DND-41 (cell line): ENCODE measurements around the gene PARP6.

Experiments used
- ATAC-seq: fragments of 200-7000 bp; cut with Tn5 transposase; 3 replicates; pipeline ENCODE4 v1.9.1; 2021; ENCODE audit warnings: low read depth; ENCODE audit not compliant: insufficient read depth
- DNase-seq: peaks from one replicate; pipeline ENCODE4 v3.0.0-alpha.2; 2020
- H2AFZ ChIP-seq: 2 replicates; pipeline ENCODE4 v1.6.0; 2012; ENCODE audit warnings: low read depth, low read length
- H3K27ac ChIP-seq: 2 replicates; pipeline ENCODE4 v1.5.1; 2012; ENCODE audit warnings: low read length, inconsistent platforms
- H3K27me3 ChIP-seq: fragments of 200-600 bp; sonication (generic); 2 replicates; pipeline ENCODE4 v1.6.0; 2012; ENCODE audit warnings: low read length, mild to moderate bottlenecking, inconsistent platforms; ENCODE audit not compliant: insufficient read depth, poor library complexity
- H3K36me3 ChIP-seq: 2 replicates; pipeline ENCODE4 v1.5.1; 2012; ENCODE audit warnings: low read length, inconsistent platforms; ENCODE audit not compliant: insufficient read depth
- H3K4me1 ChIP-seq: 2 replicates; pipeline ENCODE4 v1.5.1; 2012; ENCODE audit warnings: mild to moderate bottlenecking, low read length; ENCODE audit not compliant: insufficient read depth
- H3K4me2 ChIP-seq: 2 replicates; pipeline ENCODE4 v1.6.0; 2012; ENCODE audit warnings: mild to moderate bottlenecking, moderate library complexity, low read length, inconsistent platforms; ENCODE audit not compliant: insufficient read depth
- H3K4me3 ChIP-seq, 2 experiments: fragments of 200-600 bp in 1 of 2; shearing (Covaris generic) in 1 of 2; 2 replicates each; pipeline ENCODE4 v1.5.1; 2012 to 2016; ENCODE audit warnings: inconsistent platforms in 2 of 2, low read length in 2 of 2, mild to moderate bottlenecking in 2 of 2, low read depth in 1 of 2, moderate library complexity in 1 of 2
- H3K79me2 ChIP-seq: 2 replicates; pipeline ENCODE4 v1.6.0; 2012; ENCODE audit warnings: low read length, inconsistent platforms; ENCODE audit not compliant: insufficient read depth
- H3K9ac ChIP-seq: 2 replicates; pipeline ENCODE4 v1.6.0; 2012; ENCODE audit warnings: low read depth, mild to moderate bottlenecking, inconsistent platforms, low read length, moderate library complexity
- H3K9me3 ChIP-seq: 2 replicates; pipeline ENCODE4 v1.5.1; 2012; ENCODE audit warnings: low read length, moderate library complexity, mild to moderate bottlenecking, inconsistent platforms; ENCODE audit not compliant: insufficient read depth, severe bottlenecking
- H4K20me1 ChIP-seq: 2 replicates; pipeline ENCODE4 v1.6.0; 2012; ENCODE audit warnings: low read length; ENCODE audit not compliant: insufficient read depth
- CTCF ChIP-seq: IDR thresholded peaks from 2 replicates; pipeline ENCODE4 v1.5.1; 2012; ENCODE audit warnings: borderline replicate concordance, low read length, moderate library complexity, mild to moderate bottlenecking; ENCODE audit not compliant: poor library complexity, severe bottlenecking; ENCODE audit errors: extremely low read depth
- EZH2 ChIP-seq: IDR thresholded peaks from 3 replicates; pipeline ENCODE4 v1.6.1; 2012; ENCODE audit warnings: borderline replicate concordance, low read depth, mild to moderate bottlenecking, moderate library complexity, low read length, inconsistent platforms; ENCODE audit not compliant: severe bottlenecking

PARP6 gene

GRCh38 chr15:72198356-72199204 is 73.8 kb downstream of the PARP6 start:
- Histone ChIP-seq H3K4me3 (no peak overlapping the region), H3K36me3 (peaks cover 56% of the 10 kb centered on the region), H3K27ac (no peak overlapping the region), H3K4me1 (no peaks in the 10 kb centered on the region), H3K9ac (no peak overlapping the region), H2AFZ (no peak overlapping the region), H3K27me3 (no peaks in the 10 kb centered on the region), H3K9me3 (no peaks in the 10 kb centered on the region), H3K4me2 (no peak overlapping the region), H4K20me1 (peaks cover 31% of the 10 kb centered on the region), H3K79me2 (no peaks in the 10 kb centered on the region)
- TF ChIP-seq EZH2, result no peak
- ATAC-seq, result peak; percentile 13; the same call in 1 of the 3 replicates
- DNase-seq, result no peak

GRCh38 chr15:72197460-72198355 is 74.6 kb downstream of the PARP6 start, which contains the start of gene GRAMD2A:
Gene GRAMD2A, minus strand, starts transcription at chr15:72197787.
- Histone ChIP-seq H3K9me3 (no peaks in the 10 kb centered on the region), H3K4me1 (no peaks in the 10 kb centered on the region), H3K79me2 (no peaks in the 10 kb centered on the region), H3K4me2 (no peak within 1 kb of the TSS), H2AFZ (no peak within 1 kb of the TSS), H3K4me3 (no peak within 1 kb of the TSS), H3K9ac (no peak within 1 kb of the TSS), H4K20me1 (peaks cover 23% of the 10 kb centered on the region), H3K27me3 (no peaks in the 10 kb centered on the region), H3K27ac (no peak within 1 kb of the TSS), H3K36me3 (peaks cover 48% of the 10 kb centered on the region)
- DNase-seq (no peak), ATAC-seq (0 out of 3 replicates have a peak, but pooled peaks have one; percentile 6)
- no peak for TF ChIP-seq EZH2

GRCh38 chr15:72197041-72197459 is 75.3 kb downstream of the PARP6 start:
- Histone ChIP-seq H3K79me2 (no peaks in the 10 kb centered on the region), H3K4me1 (no peaks in the 10 kb centered on the region), H3K27me3 (no peaks in the 10 kb centered on the region), H3K4me2 (no peak overlapping the region), H3K36me3 (peaks cover 41% of the 10 kb centered on the region), H4K20me1 (peaks cover 17% of the 10 kb centered on the region), H2AFZ (no peak overlapping the region), H3K9ac (no peak overlapping the region), H3K9me3 (no peaks in the 10 kb centered on the region), H3K27ac (no peak overlapping the region), H3K4me3 (no peak overlapping the region)
- no peak for ATAC-seq
- DNase-seq, result no peak
- TF ChIP-seq CTCF (no peak), EZH2 (no peak)

- Histone ChIP-seq H3K27me3 (no peaks in the 10 kb centered on the region), H3K36me3 (peaks cover 36% of the 10 kb centered on the region), H3K9ac (no peak overlapping the region), H3K27ac (no peak overlapping the region), H3K4me3 (no peak overlapping the region), H3K4me1 (no peaks in the 10 kb centered on the region), H4K20me1 (peaks cover 15% of the 10 kb centered on the region), H3K9me3 (no peaks in the 10 kb centered on the region), H3K4me2 (no peak overlapping the region), H3K79me2 (no peaks in the 10 kb centered on the region), H2AFZ (no peak overlapping the region)
- TF ChIP-seq EZH2, result no peak
- no peak for TF ChIP-seq CTCF
- ATAC-seq (no peak), DNase-seq (no peak)
Observed at GRCh38 chr15:72196409-72197040, 75.8 kb downstream of the PARP6 start.
